ENCODE results near the gene PDLIM4.

DNA sequence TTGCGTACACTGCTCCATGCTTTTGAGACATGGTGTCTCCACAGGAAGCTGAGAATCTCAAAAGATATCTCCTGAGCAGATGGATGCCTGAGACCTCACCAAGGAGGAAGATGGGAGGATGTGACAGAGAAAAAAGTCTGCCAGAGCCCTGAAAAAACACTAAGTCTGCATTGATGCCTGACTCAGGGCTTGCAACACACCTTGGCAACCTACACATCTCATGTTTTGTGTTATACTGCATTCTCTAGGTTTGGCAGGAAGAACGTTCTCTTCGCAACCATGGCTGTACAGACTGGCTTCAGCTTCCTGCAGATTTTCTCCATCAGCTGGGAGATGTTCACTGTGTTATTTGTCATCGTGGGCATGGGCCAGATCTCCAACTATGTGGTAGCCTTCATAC, 55.9 kb downstream of the PDLIM4 start:
- TF ChIP-seq, protein P1, sequence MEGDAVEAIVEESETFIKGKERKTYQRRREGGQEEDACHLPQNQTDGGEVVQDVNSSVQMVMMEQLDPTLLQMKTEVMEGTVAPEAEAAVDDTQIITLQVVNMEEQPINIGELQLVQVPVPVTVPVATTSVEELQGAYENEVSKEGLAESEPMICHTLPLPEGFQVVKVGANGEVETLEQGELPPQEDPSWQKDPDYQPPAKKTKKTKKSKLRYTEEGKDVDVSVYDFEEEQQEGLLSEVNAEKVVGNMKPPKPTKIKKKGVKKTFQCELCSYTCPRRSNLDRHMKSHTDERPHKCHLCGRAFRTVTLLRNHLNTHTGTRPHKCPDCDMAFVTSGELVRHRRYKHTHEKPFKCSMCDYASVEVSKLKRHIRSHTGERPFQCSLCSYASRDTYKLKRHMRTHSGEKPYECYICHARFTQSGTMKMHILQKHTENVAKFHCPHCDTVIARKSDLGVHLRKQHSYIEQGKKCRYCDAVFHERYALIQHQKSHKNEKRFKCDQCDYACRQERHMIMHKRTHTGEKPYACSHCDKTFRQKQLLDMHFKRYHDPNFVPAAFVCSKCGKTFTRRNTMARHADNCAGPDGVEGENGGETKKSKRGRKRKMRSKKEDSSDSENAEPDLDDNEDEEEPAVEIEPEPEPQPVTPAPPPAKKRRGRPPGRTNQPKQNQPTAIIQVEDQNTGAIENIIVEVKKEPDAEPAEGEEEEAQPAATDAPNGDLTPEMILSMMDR (conservative IDR thresholded peaks at IDR 0.05): no peak
- no peak for TF ChIP-seq ZFX (IDR thresholded peaks at IDR 0.05)
